ENCODE data around the gene PCLAF.
"Not testable (repeated sequence)": the region's sequence is repeated elsewhere in the genome, so short reads cannot be mapped to it uniquely, and the experiment has no call there.

The PCLAF gene

GRCh38 chr15:64326458-64326857, 54.8 kb downstream of the PCLAF start:
- H3K27me3 ChIP-seq (ENCODE audit: insufficient read depth, poor library complexity, severe bottlenecking); H3K9me3 ChIP-seq (ENCODE audit: severe bottlenecking); DNase-seq (ENCODE audit: low spot score); H3K36me3 ChIP-seq (ENCODE audit: low read depth): not testable (repeated sequence)
- H3K4me1 ChIP-seq (ENCODE audit: insufficient read depth, poor library complexity, severe bottlenecking): peaks cover 14% of the 10 kb centered on the region
- peak; percentile 58 for ATAC-seq (ENCODE audit: low read depth)
- peak overlapping the region; percentile 37 for H3K4me3 ChIP-seq (ENCODE audit: severe bottlenecking)
- peak overlapping the region; percentile 83 for H3K27ac ChIP-seq (ENCODE audit: poor library complexity, severe bottlenecking)

- Histone ChIP-seq H3K9me3 (ENCODE audit: severe bottlenecking) (no peaks in the 10 kb centered on the region), H3K4me1 (ENCODE audit: insufficient read depth, poor library complexity, severe bottlenecking) (peaks cover 14% of the 10 kb centered on the region), H3K27me3 (ENCODE audit: insufficient read depth, poor library complexity, severe bottlenecking) (no peaks in the 10 kb centered on the region), H3K4me3 (ENCODE audit: severe bottlenecking) (no peak overlapping the region), H3K27ac (ENCODE audit: poor library complexity, severe bottlenecking) (no peak overlapping the region), H3K36me3 (ENCODE audit: low read depth) (peaks cover 10% of the 10 kb centered on the region)
- no peak for TF ChIP-seq CTCF (IDR thresholded peaks at IDR 0.05; ENCODE audit: poor library complexity, severe bottlenecking)
- ATAC-seq (ENCODE audit: low read depth) (no peak; the same call in 2 of the 3 replicates), DNase-seq (ENCODE audit: low spot score) (no peak)
Measured at GRCh38 chr15:64324165-64324877, 56.9 kb downstream of the PCLAF start.

- Histone ChIP-seq H3K9me3 (ENCODE audit: severe bottlenecking) (no peaks in the 10 kb centered on the region), H3K4me3 (ENCODE audit: severe bottlenecking) (no peak overlapping the region), H3K36me3 (ENCODE audit: low read depth) (no peaks in the 10 kb centered on the region), H3K27ac (ENCODE audit: poor library complexity, severe bottlenecking) (no peak overlapping the region), H3K4me1 (ENCODE audit: insufficient read depth, poor library complexity, severe bottlenecking) (no peaks in the 10 kb centered on the region), H3K27me3 (ENCODE audit: insufficient read depth, poor library complexity, severe bottlenecking) (no peaks in the 10 kb centered on the region)
- DNase-seq (ENCODE audit: low spot score) (no peak), ATAC-seq (ENCODE audit: low read depth) (no peak)
- no peak for TF ChIP-seq CTCF (IDR thresholded peaks at IDR 0.05; ENCODE audit: poor library complexity, severe bottlenecking)
Measured at GRCh38 chr15:64315216-64315615, 66.0 kb downstream of the PCLAF start.

- DNase-seq (ENCODE audit: low spot score) (no peak), ATAC-seq (ENCODE audit: low read depth) (no peak)
- TF ChIP-seq CTCF (IDR thresholded peaks at IDR 0.05; ENCODE audit: poor library complexity, severe bottlenecking): no peak
- Histone ChIP-seq H3K9me3 (ENCODE audit: severe bottlenecking) (no peaks in the 10 kb centered on the region), H3K36me3 (ENCODE audit: low read depth) (no peaks in the 10 kb centered on the region), H3K4me3 (ENCODE audit: severe bottlenecking) (no peak overlapping the region), H3K4me1 (ENCODE audit: insufficient read depth, poor library complexity, severe bottlenecking) (no peaks in the 10 kb centered on the region), H3K27me3 (ENCODE audit: insufficient read depth, poor library complexity, severe bottlenecking) (no peaks in the 10 kb centered on the region), H3K27ac (ENCODE audit: poor library complexity, severe bottlenecking) (no peak overlapping the region)
Measured at GRCh38 chr15:64314456-64314855, 66.8 kb downstream of the PCLAF start.
